ES-I3 (cell line): ENCODE results near the gene C9orf152.
"Not testable (repeated sequence)": the region's sequence is repeated elsewhere in the genome, so short reads cannot be mapped to it uniquely, and the experiment has no call there.

ENCODE experiments used
- H3K36me3 ChIP-seq: 2 replicates; pipeline ENCODE4 v1.6.1; 2013; ENCODE audit warnings: mild to moderate bottlenecking, low read length, control low read depth, moderate library complexity; ENCODE audit not compliant: insufficient read depth
- H3K4me1 ChIP-seq: 2 replicates; pipeline ENCODE4 v1.6.1; 2013; ENCODE audit warnings: mild to moderate bottlenecking, control low read depth, low read length; ENCODE audit not compliant: insufficient read depth
- H3K9ac ChIP-seq: 2 replicates; pipeline ENCODE4 v1.6.1; 2013; ENCODE audit warnings: low read depth, mild to moderate bottlenecking, low read length, moderate library complexity
- H3K9me3 ChIP-seq: 2 replicates; pipeline ENCODE4 v1.6.1; 2013; ENCODE audit warnings: mild to moderate bottlenecking, low read length, moderate library complexity; ENCODE audit not compliant: control insufficient read depth, insufficient read depth

C9orf152 gene, protein sequence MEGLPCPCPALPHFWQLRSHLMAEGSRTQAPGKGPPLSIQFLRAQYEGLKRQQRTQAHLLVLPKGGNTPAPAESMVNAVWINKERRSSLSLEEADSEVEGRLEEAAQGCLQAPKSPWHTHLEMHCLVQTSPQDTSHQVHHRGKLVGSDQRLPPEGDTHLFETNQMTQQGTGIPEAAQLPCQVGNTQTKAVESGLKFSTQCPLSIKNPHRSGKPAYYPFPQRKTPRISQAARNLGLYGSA

GRCh38 chr9:110208031-110208430 is at the start of gene C9orf152:
C9orf152 (minus strand) TSS chr9:110208159; CDS start chr9:110207579, 580 bp downstream.
- Histone ChIP-seq H3K4me1 (no peaks in the 10 kb centered on the region), H3K9ac (no peak within 1 kb of the TSS), H3K9me3 (peaks cover 4% of the 10 kb centered on the region; the same call in 1 of the 2 replicates)

GRCh38 chr9:110257097-110257841 is 49.3 kb upstream of the C9orf152 start:
- Histone ChIP-seq H3K9me3 (no peaks in the 10 kb centered on the region), H3K9ac (peak overlapping the region; percentile 95), H3K4me1 (peaks cover 8% of the 10 kb centered on the region), H3K36me3 (no peaks in the 10 kb centered on the region)

More at GRCh38 chr9:110208031-110208430, at the start of gene C9orf152:
- no peaks in the 10 kb centered on the region for H3K36me3 ChIP-seq

DNA sequence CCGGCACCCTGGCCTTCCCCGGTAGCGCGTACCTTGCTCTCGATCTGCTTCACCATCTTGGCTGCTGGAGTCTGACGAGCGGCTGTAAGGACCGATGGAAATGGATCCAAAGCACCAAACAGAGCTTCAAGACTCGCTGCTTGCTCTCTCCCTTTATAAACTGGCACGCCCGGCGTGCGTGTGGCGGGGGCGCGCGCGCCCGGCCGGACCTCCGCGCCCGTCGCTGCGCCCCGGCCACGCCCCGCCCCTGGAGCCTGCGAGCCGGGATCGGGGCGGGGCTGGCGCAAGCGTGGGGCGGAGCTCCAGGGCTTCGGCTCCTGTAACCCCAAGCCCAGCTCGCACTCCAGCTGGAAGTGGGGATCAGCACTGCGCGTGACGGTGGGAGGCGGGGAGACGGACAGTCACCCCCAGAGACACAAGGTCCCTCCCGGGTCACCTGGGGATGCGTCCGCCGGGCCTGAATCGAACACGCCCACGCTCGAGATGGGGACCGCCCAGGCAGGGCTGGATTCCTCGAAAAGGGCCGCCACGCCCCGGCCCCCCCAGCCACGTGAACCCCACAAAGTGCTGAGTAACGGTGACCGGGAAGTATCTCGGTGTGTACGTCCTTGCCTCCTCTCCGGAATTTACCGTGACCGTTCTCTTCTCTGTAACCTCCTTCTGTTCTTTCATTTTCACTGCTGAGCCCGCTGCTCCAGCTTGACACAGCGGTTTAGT is 48.6 kb upstream of the C9orf152 start, which contains the start of gene TXN:
Gene TXN, minus strand, starts transcription at position 128 of the 717 bp plus-strand sequence. Its CDS starts 72 bp downstream, at position 56.
- H3K36me3 ChIP-seq = no peaks in the 10 kb centered on the region
- no peaks in the 10 kb centered on the region for H3K9me3 ChIP-seq
- H3K9ac ChIP-seq = peak within 1 kb of the TSS; percentile 95
- peaks cover 8% of the 10 kb centered on the region for H3K4me1 ChIP-seq

- H3K9ac ChIP-seq = peak overlapping the region; percentile 95
- no peaks in the 10 kb centered on the region for H3K36me3 ChIP-seq
- peaks cover 8% of the 10 kb centered on the region for H3K4me1 ChIP-seq
- no peaks in the 10 kb centered on the region for H3K9me3 ChIP-seq
Observed at GRCh38 chr9:110255463-110256379, 47.8 kb upstream of the C9orf152 start.

- peaks cover 3% of the 10 kb centered on the region; the same call in 1 of the 2 replicates for H3K36me3 ChIP-seq
- H3K4me1 ChIP-seq = peaks cover 8% of the 10 kb centered on the region
- peak overlapping the region; percentile 95 for H3K9ac ChIP-seq
- H3K9me3 ChIP-seq = no peaks in the 10 kb centered on the region
Observed at GRCh38 chr9:110255034-110255462, 47.1 kb upstream of the C9orf152 start.

DNA sequence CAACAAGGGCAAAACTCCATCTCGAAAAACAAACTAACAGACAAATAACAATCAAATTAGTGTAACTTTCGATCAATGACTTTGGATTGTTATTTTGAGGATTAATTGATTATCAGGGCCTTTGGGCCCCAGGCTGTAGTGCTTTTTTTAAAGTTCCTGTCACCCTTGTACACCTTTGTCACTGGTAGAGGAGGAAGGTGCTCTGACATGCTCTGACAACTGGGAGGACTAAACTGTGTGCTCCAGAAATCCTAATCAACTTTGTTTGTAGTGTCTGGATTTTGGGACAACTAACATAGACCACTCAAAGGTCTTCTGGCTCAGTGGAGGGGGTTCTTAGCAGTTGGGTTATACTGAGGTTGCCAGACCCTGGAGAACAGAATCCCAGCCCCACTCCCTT is 46.5 kb upstream of the C9orf152 start:
- peak overlapping the region; percentile 95 for H3K9ac ChIP-seq
- H3K36me3 ChIP-seq = peaks cover 5% of the 10 kb centered on the region; the same call in 1 of the 2 replicates
- no peaks in the 10 kb centered on the region for H3K9me3 ChIP-seq
- H3K4me1 ChIP-seq = peaks cover 8% of the 10 kb centered on the region

GRCh38 chr9:110252509-110253139 is 44.7 kb upstream of the C9orf152 start:
- Histone ChIP-seq H3K9ac (no peak overlapping the region), H3K36me3 (peaks cover 10% of the 10 kb centered on the region), H3K4me1 (peaks cover 3% of the 10 kb centered on the region; the same call in 1 of the 2 replicates), H3K9me3 (no peaks in the 10 kb centered on the region)

DNA sequence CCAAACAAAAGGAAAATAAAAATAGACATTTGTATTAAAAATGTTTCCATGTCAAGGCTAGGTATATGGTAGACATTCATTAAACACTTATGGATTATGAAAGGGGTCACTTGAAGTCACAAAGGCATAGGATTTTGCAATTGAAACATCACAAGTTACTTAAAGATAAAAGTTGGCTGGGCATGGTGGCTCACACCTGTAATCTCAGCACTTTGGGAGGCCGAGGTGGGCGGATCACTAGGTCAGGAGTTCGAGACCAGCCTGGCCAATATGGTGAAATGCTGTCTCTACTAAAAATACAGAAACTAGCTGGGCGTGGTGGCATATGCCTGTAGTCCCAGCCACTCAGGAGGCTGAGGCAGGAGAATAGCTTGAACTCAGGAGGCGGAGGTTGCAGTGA is 43.8 kb upstream of the C9orf152 start:
- not testable (repeated sequence) for H3K9me3 ChIP-seq, H3K9ac ChIP-seq, H3K36me3 ChIP-seq, H3K4me1 ChIP-seq

DNA sequence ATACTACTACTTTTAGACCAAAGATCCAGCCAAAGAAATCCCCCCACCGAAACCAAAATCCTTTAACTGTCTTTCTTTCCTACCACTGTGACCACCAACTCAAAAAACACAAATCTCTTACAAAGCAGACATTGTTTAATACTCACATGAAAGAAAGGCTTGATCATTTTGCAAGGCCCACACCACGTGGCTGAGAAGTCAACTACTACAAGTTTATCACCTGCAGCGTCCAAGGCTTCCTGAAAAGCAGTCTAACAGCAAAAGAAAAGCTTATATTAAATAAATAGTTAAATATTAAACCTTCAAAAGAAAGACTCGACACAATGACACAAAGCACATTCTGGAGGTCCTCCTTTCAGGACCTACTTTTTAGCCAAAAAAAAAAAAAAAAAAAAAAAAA is 43.3 kb upstream of the C9orf152 start:
- Histone ChIP-seq H3K36me3 (peaks cover 14% of the 10 kb centered on the region), H3K9me3 (no peaks in the 10 kb centered on the region), H3K4me1 (peaks cover 3% of the 10 kb centered on the region; the same call in 1 of the 2 replicates), H3K9ac (no peak overlapping the region)

DNA sequence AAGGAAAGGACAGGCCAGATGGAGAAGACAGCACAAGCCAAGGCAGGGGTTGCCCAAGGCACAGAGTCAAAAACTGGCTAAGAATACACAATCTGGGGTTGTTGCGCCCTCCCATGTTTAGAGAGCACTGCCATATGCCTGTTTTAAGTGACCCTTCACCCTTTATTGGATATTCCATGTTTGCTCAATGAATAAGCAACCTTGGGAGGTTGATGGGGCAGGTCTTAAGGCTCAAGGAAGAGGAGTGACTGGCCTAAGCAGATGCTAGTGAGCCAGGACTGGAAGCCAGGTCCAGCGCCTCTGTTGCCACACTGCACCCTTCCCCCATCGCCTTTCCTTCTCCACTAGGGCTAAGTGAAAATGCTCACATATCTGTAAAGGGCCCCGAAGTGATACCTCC is 41.6 kb upstream of the C9orf152 start:
- H3K4me1 ChIP-seq = peaks cover 3% of the 10 kb centered on the region; the same call in 1 of the 2 replicates
- no peaks in the 10 kb centered on the region for H3K9me3 ChIP-seq
- H3K36me3 ChIP-seq = peaks cover 20% of the 10 kb centered on the region
- H3K9ac ChIP-seq = no peak overlapping the region

DNA sequence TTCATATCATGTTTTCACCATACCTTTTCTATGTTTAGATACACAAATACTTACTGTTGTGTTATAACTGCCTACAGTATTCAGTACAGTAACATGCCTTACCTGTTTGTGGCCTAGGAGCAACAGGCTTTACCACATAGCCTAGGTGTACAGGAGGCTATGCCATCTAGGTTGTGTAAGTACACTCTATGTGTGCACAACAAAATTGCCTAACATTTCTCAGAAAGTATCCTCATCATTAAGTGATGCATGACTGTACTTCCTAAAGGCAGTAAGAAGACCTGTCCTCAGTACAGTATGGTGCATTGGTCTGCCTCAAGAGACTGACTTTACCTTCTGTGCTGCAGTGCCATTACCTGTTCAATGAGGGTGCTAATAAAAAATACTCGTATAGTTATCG is 40.4 kb upstream of the C9orf152 start:
- Histone ChIP-seq H3K36me3 (peaks cover 21% of the 10 kb centered on the region), H3K9me3 (no peaks in the 10 kb centered on the region), H3K9ac (no peak overlapping the region), H3K4me1 (0 out of 2 replicates have a peak, but pooled peaks cover 3% of the 10 kb centered on the region)

DNA sequence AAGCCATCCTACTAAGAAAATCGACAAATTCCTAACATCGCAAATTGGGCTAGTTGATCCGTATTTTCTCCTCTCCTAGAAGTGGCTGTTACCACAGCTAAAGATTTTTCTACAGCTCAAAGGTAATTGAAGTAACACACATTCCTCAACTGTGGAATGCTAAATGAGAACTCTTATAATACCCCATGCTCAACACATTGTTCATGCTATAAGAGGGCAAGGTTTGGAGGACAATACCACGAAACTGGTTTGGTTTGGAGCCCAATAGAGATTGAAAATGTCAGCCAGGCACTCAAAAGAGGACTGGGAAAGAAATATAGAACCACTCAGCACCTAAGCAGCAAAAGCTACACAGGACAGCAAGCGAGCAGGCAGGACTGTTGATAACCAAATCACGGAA is 38.3 kb upstream of the C9orf152 start:
- no peak overlapping the region for H3K9ac ChIP-seq
- H3K4me1 ChIP-seq = peaks cover 4% of the 10 kb centered on the region; the same call in 1 of the 2 replicates
- peaks cover 28% of the 10 kb centered on the region for H3K36me3 ChIP-seq
- H3K9me3 ChIP-seq = no peaks in the 10 kb centered on the region

GRCh38 chr9:110244616-110245015 is 36.7 kb upstream of the C9orf152 start:
- Histone ChIP-seq H3K9me3 (no peaks in the 10 kb centered on the region), H3K4me1 (peaks cover 4% of the 10 kb centered on the region; the same call in 1 of the 2 replicates), H3K9ac (no peak overlapping the region), H3K36me3 (peaks cover 24% of the 10 kb centered on the region)
